Ishikawa (cell line): ENCODE measurements around the gene SRP9.

Experiments used
- CEBPB ChIP-seq: IDR thresholded peaks from 2 replicates; pipeline ENCODE4 v1.6.1; 2012
- CREB1 ChIP-seq: IDR thresholded peaks from 2 replicates; pipeline ENCODE4 v1.6.1; 2012; ENCODE audit warnings: low read depth
- EGR1 ChIP-seq: IDR thresholded peaks from 2 replicates; pipeline ENCODE4 v1.6.1; 2012
- EP300 ChIP-seq: IDR thresholded peaks from 2 replicates; pipeline ENCODE4 v1.6.1; 2012; ENCODE audit warnings: borderline replicate concordance
- FOXM1 ChIP-seq: IDR thresholded peaks from 2 replicates; pipeline ENCODE4 v1.6.1; 2012; ENCODE audit warnings: low read depth, borderline replicate concordance
- MAX ChIP-seq: IDR thresholded peaks from 2 replicates; pipeline ENCODE4 v1.6.1; 2012
- NFIC ChIP-seq: IDR thresholded peaks from 2 replicates; pipeline ENCODE4 v1.6.1; 2012
- RAD21 ChIP-seq: IDR thresholded peaks from 2 replicates; pipeline ENCODE4 v1.6.1; 2012; ENCODE audit warnings: low read depth
- REST ChIP-seq: IDR thresholded peaks from 2 replicates; pipeline ENCODE4 v1.6.1; 2012; ENCODE audit warnings: low read depth, mild to moderate bottlenecking
- TAF1 ChIP-seq: IDR thresholded peaks from 2 replicates; pipeline ENCODE4 v1.6.1; 2012; ENCODE audit warnings: low read depth, mild to moderate bottlenecking
- TCF12 ChIP-seq: IDR thresholded peaks from 2 replicates; pipeline ENCODE4 v1.6.1; 2012; ENCODE audit warnings: low read depth
- TEAD4 ChIP-seq: IDR thresholded peaks from 2 replicates; pipeline ENCODE4 v1.6.1; 2012
- USF1 ChIP-seq: IDR thresholded peaks from 2 replicates; pipeline ENCODE4 v1.6.1; 2012
- YY1 ChIP-seq: IDR thresholded peaks from 2 replicates; pipeline ENCODE4 v1.6.1; 2012; ENCODE audit warnings: low read depth
- ZBTB7A ChIP-seq: IDR thresholded peaks from 2 replicates; pipeline ENCODE4 v1.6.1; 2012; ENCODE audit warnings: low read depth

The SRP9 gene

GRCh38 chr1:225780134-225780533, 2.5 kb downstream of the SRP9 start:
- TF ChIP-seq EP300 (no peak), MAX (no peak), TCF12 (no peak), TAF1 (no peak), YY1 (no peak), CEBPB (no peak), NFIC (no peak), FOXM1 (no peak), EGR1 (no peak), ZBTB7A (no peak), TEAD4 (no peak), REST (no peak), USF1 (no peak), CREB1 (no peak), RAD21 (no peak)

- TF ChIP-seq TAF1: no peak
- TF ChIP-seq YY1: no peak
- TF ChIP-seq EP300: no peak
- TF ChIP-seq REST: no peak
Measured at GRCh38 chr1:225780630-225781029, 3.0 kb downstream of the SRP9 start.

- TF ChIP-seq FOXM1 (no peak), USF1 (no peak), YY1 (no peak), ZBTB7A (no peak), NFIC (no peak), REST (no peak), TCF12 (no peak), CREB1 (no peak), TAF1 (no peak), MAX (no peak), TEAD4 (no peak), RAD21 (no peak), CEBPB (no peak), EP300 (no peak), EGR1 (no peak)
Measured at GRCh38 chr1:225794954-225795353, 17.3 kb downstream of the SRP9 start.

- no peak for TF ChIP-seq TAF1
- TF ChIP-seq NFIC: no peak
- no peak for TF ChIP-seq EP300
Measured at GRCh38 chr1:225806249-225806648, 28.6 kb downstream of the SRP9 start.

- TF ChIP-seq MAX: no peak
- TF ChIP-seq CREB1: no peak
- TF ChIP-seq TEAD4: no peak
- TF ChIP-seq RAD21: no peak
Measured at GRCh38 chr1:225808136-225808535, 30.5 kb downstream of the SRP9 start.
